ENCODE measurements around the gene RTP1. TPM values are rescaled to one million over a fixed set of nuclear protein-coding genes. Genes with fewer than 3 reads are reported as not detected.

Gene RTP1
- total and polyA plus RNA-seq, 9 of the 15 experiments (the other 6 are each of a cell fraction or from before 2014, with no cell fraction given), result not detected

- Histone ChIP-seq H3K9me3 (replicated peaks; ENCODE audit: control insufficient read depth, insufficient read depth, low read depth, low read length) (no peaks in the 10 kb centered on the region), H3K79me2 (ENCODE audit: control insufficient read depth, insufficient read depth, low read length) (no peaks in the 10 kb centered on the region), H3K4me2 (ENCODE audit: insufficient read depth, low read length) (no peak overlapping the region), H3K9me1 (ENCODE audit: control insufficient read depth, insufficient read depth, low read length) (no peaks in the 10 kb centered on the region), H3K27ac (ENCODE audit: extremely low read depth, low read depth, low read length) (no peak overlapping the region), H3K9ac (ENCODE audit: insufficient read depth in 1 of 2, low read depth in 2 of 2, low read length in 2 of 2) (no peak overlapping the region), H3K36me3 (ENCODE audit: control insufficient read depth, insufficient read depth, low read length) (no peaks in the 10 kb centered on the region), H3K27me3 (ENCODE audit: control insufficient read depth in 2 of 2, insufficient read depth in 2 of 2, low read length in 2 of 2) (0 out of 5 replicates have a peak, but pooled peaks cover 0 to 6% of the 10 kb centered on the region in 2 experiments), H3K4me1 (replicated peaks in 1 of 2; ENCODE audit: control insufficient read depth in 2 of 2, insufficient read depth in 2 of 2, low read length in 2 of 2) (no peaks in the 10 kb centered on the region), H4K20me1 (replicated peaks; ENCODE audit: control insufficient read depth, insufficient read depth, low read length) (no peaks in the 10 kb centered on the region), H3K4me3 (no peak overlapping the region), H2AFZ (ENCODE audit: low read depth, low read length) (no peak overlapping the region)
- FAIRE-seq, result no peak
- POLR2A ChIA-PET, result interaction anchor here (0.7 kb wide), 1 partner anchor 53 kb away, joined by 3 read pairs; no protein-coding TSS in a partner anchor
- WGBS (ENCODE audit: insufficient coverage, low coverage, missing lambda C conversion rate), result 4% methylated on average over 8 of the region's 8 CpGs
- CTCF ChIA-PET (ENCODE audit: low intra/inter-chr PET ratio), result interaction anchor here (2.4 kb wide), 1 partner anchor 317 kb away, joined by 30 read pairs; no protein-coding TSS in a partner anchor
- DNase-seq (ENCODE audit: extremely low read depth in 1 of 4, low spot score in 3 of 4), result no peak
- ATAC-seq, result no peak
- peak; percentile 67; the same call in 1 of the 2 replicates for TF ChIP-seq ZNF431 (CRISPR knock-in tag; IDR thresholded peaks at IDR 0.05)
- TF ChIP-seq RAD51 (IDR thresholded peaks at IDR 0.05; ENCODE audit: borderline replicate concordance, low read depth), result no peak
- TF ChIP-seq ZNF277 (CRISPR knock-in tag; IDR thresholded peaks at IDR 0.05; ENCODE audit: borderline replicate concordance), result no peak
- intact Hi-C loops (cut with micrococcal nuclease), result loop anchor here (10.0 kb wide), 2 partner anchors 232 to 552 kb away; partner anchors contain the start of genes AHSG and ST6GAL1
- no TSS peak for BruUV-seq (replicated peaks)
- in situ Hi-C loops (cut with MboI), result loop anchor here (10.0 kb wide), 1 partner anchor 322 kb away; the partner anchor contains the start of gene ADIPOQ
Observed at GRCh38 chr3:187166750-187167149, 30.5 kb upstream of the RTP1 start.

- POLR2A ChIA-PET, result no interaction called here
- H3K9ac ChIP-seq (ENCODE audit: insufficient read depth in 1 of 2, low read depth in 2 of 2, low read length in 2 of 2), result no peak overlapping the region
- H3K4me1 ChIP-seq (replicated peaks in 1 of 2; ENCODE audit: control insufficient read depth in 2 of 2, insufficient read depth in 2 of 2, low read length in 2 of 2), result no peaks in the 10 kb centered on the region
- H3K9me3 ChIP-seq (replicated peaks; ENCODE audit: control insufficient read depth, insufficient read depth, low read depth, low read length), result no peaks in the 10 kb centered on the region
- in situ Hi-C loops (cut with MboI) (loop anchor here (10.0 kb wide), 1 partner anchor 323 kb away; the partner anchor contains the start of gene ADIPOQ), intact Hi-C loops (cut with micrococcal nuclease) (loop anchor here (10.0 kb wide), 2 partner anchors 233 to 553 kb away; partner anchors contain the start of genes AHSG and ST6GAL1)
- no peaks in the 10 kb centered on the region for H4K20me1 ChIP-seq (replicated peaks; ENCODE audit: control insufficient read depth, insufficient read depth, low read length)
- H3K36me3 ChIP-seq (ENCODE audit: control insufficient read depth, insufficient read depth, low read length), result no peaks in the 10 kb centered on the region
- H3K27me3 ChIP-seq (ENCODE audit: control insufficient read depth in 2 of 2, insufficient read depth in 2 of 2, low read length in 2 of 2), result peaks cover 0 to 6% of the 10 kb centered on the region in 2 experiments; a peak in 1 of 5 replicates
- no TSS peak for BruUV-seq (replicated peaks)
- H3K4me2 ChIP-seq (ENCODE audit: insufficient read depth, low read length), result no peak overlapping the region
- H2AFZ ChIP-seq (ENCODE audit: low read depth, low read length), result no peak overlapping the region
- H3K4me3 ChIP-seq, result no peak overlapping the region
- 10% methylated on average over 5 of the region's 5 CpGs for WGBS (ENCODE audit: insufficient coverage, low coverage, missing lambda C conversion rate)
- TF ChIP-seq PREB (CRISPR knock-in tag; IDR thresholded peaks at IDR 0.05), result no peak
- FAIRE-seq (no peak), ATAC-seq (no peak), DNase-seq (ENCODE audit: extremely low read depth in 1 of 4, low spot score in 3 of 4) (no peak)
- no peaks in the 10 kb centered on the region for H3K79me2 ChIP-seq (ENCODE audit: control insufficient read depth, insufficient read depth, low read length)
- CTCF ChIA-PET (ENCODE audit: low intra/inter-chr PET ratio), result no interaction called here
- H3K9me1 ChIP-seq (ENCODE audit: control insufficient read depth, insufficient read depth, low read length), result no peaks in the 10 kb centered on the region
- no peak overlapping the region for H3K27ac ChIP-seq (ENCODE audit: extremely low read depth, low read depth, low read length)
Observed at GRCh38 chr3:187167777-187168176, 29.5 kb upstream of the RTP1 start.
